Neuronal stem cell (in vitro differentiated cells): ENCODE data around the gene RECK.

Experiments
- DNase-seq: peaks from one replicate; pipeline ENCODE4 v3.0.0-alpha.2; 2013; ENCODE audit warnings: low spot score
- H2AFZ ChIP-seq: one replicate; pipeline ENCODE4 v1.6.1; 2013; ENCODE audit warnings: mild to moderate bottlenecking, low read length, inconsistent platforms
- H2AK5ac ChIP-seq: 2 replicates; pipeline ENCODE4 v1.6.1; 2013; ENCODE audit warnings: low read depth, mild to moderate bottlenecking, inconsistent platforms, low read length, moderate library complexity, mixed read lengths
- H2BK120ac ChIP-seq: 2 replicates; pipeline ENCODE4 v1.6.1; 2013; ENCODE audit warnings: low read depth, mild to moderate bottlenecking, inconsistent platforms, low read length, moderate library complexity, mixed read lengths
- H2BK12ac ChIP-seq: one replicate; pipeline ENCODE4 v1.6.1; 2013; ENCODE audit warnings: low read length, inconsistent platforms
- H2BK15ac ChIP-seq: 2 replicates; pipeline ENCODE4 v1.6.1; 2013; ENCODE audit warnings: mild to moderate bottlenecking, low read length, inconsistent platforms, mixed read lengths
- H2BK5ac ChIP-seq: one replicate; pipeline ENCODE4 v1.6.1; 2013; ENCODE audit warnings: inconsistent platforms, mild to moderate bottlenecking, low read length, moderate library complexity
- H3K14ac ChIP-seq: one replicate; pipeline ENCODE4 v1.6.1; 2013; ENCODE audit warnings: low read length, inconsistent platforms
- H3K18ac ChIP-seq: 2 replicates; pipeline ENCODE4 v1.6.1; 2013; ENCODE audit warnings: low read length, inconsistent platforms
- H3K23ac ChIP-seq: 2 replicates; pipeline ENCODE4 v1.6.1; 2013; ENCODE audit warnings: low read depth, mild to moderate bottlenecking, mixed read lengths, low read length, inconsistent platforms; ENCODE audit not compliant: poor library complexity
- H3K27ac ChIP-seq: replicated peaks from 3 replicates; pipeline ENCODE4 v1.5.1; 2013; ENCODE audit warnings: low read length, inconsistent platforms
- H3K27me3 ChIP-seq, 3 experiments: 2 replicates each; pipeline ENCODE4 v1.6.1; 2013; ENCODE audit warnings: low read length in 3 of 3, mild to moderate bottlenecking in 2 of 3, inconsistent platforms in 1 of 3, low read depth in 1 of 3, mixed read lengths in 1 of 3, moderate library complexity in 1 of 3; ENCODE audit not compliant: control insufficient read depth in 3 of 3, insufficient read depth in 3 of 3
- H3K36me3 ChIP-seq, 2 donors: replicated peaks in 1 of 2; 2 replicates each; pipeline ENCODE4 v1.6.1; 2013; ENCODE audit warnings: low read length in 2 of 2; ENCODE audit not compliant: control insufficient read depth in 2 of 2, insufficient read depth in 2 of 2
- H3K4ac ChIP-seq: 2 replicates; pipeline ENCODE4 v1.6.1; 2013; ENCODE audit warnings: inconsistent platforms, mild to moderate bottlenecking, low read length, moderate library complexity
- H3K4me1 ChIP-seq, 2 donors: 1 replicate in 1 of 2; 2 replicates in 1 of 2; pipeline ENCODE4 v1.6.1; 2013; ENCODE audit warnings: low read length in 2 of 2, low read depth in 1 of 2; ENCODE audit not compliant: control insufficient read depth in 2 of 2, insufficient read depth in 1 of 2
- H3K4me2 ChIP-seq: one replicate; pipeline ENCODE4 v1.6.1; 2013; ENCODE audit warnings: mild to moderate bottlenecking, low read length, inconsistent platforms; ENCODE audit not compliant: insufficient read depth, poor library complexity, severe bottlenecking
- H3K4me3 ChIP-seq, 2 donors: 2 replicates each; pipeline ENCODE4 v1.5.1; 2013; ENCODE audit warnings: low read length in 2 of 2, mild to moderate bottlenecking in 2 of 2, inconsistent platforms in 1 of 2, moderate library complexity in 1 of 2
- H3K79me1 ChIP-seq: one replicate; pipeline ENCODE4 v1.6.1; 2013; ENCODE audit warnings: low read depth, mild to moderate bottlenecking, inconsistent platforms, low read length, moderate library complexity
- H3K9ac ChIP-seq: one replicate; pipeline ENCODE4 v1.6.1; 2013; ENCODE audit warnings: mild to moderate bottlenecking, low read depth, low read length, inconsistent platforms; ENCODE audit not compliant: poor library complexity
- H3K9me3 ChIP-seq, 2 donors: replicated peaks in 1 of 2; 2 replicates each; pipeline versions ENCODE3 to v1.6.1; 2013; ENCODE audit warnings: low read length in 2 of 2, mild to moderate bottlenecking in 2 of 2, inconsistent platforms in 1 of 2, low read depth in 1 of 2, mixed read lengths in 1 of 2, moderate library complexity in 1 of 2; ENCODE audit not compliant: control insufficient read depth in 2 of 2, insufficient read depth in 1 of 2
- H4K8ac ChIP-seq: one replicate; pipeline ENCODE4 v1.6.1; 2013; ENCODE audit warnings: low read depth, mild to moderate bottlenecking, inconsistent platforms, low read length, moderate library complexity
- H4K91ac ChIP-seq: one replicate; pipeline ENCODE4 v1.6.1; 2013; ENCODE audit warnings: low read length, low read depth, mild to moderate bottlenecking, inconsistent platforms; ENCODE audit not compliant: poor library complexity
- WGBS, 2 donors: extraction: QIAGEN DNeasy Blood & Tissue Kit; methylation state at CpG; one replicate each; pipeline ENCODE4 v1.1.7; 2013; ENCODE audit warnings: missing lambda C conversion rate in 2 of 2, mixed read lengths in 1 of 2; ENCODE audit not compliant: insufficient read length in 2 of 2, insufficient replicate concordance in 1 of 2; ENCODE audit errors: extremely low coverage in 2 of 2; 5-methylcytosine and 5-hydroxymethylcytosine counted together

Gene RECK

GRCh38 chr9:36049408-36049807, 12.7 kb downstream of the RECK start:
- H4K91ac ChIP-seq = no peak overlapping the region
- no peak overlapping the region for H2BK12ac ChIP-seq
- no peak overlapping the region for H2BK5ac ChIP-seq
- peaks cover 1 to 3% of the 10 kb centered on the region in 2 donors for H3K4me1 ChIP-seq
- H3K14ac ChIP-seq = no peak overlapping the region
- H3K23ac ChIP-seq = no peak overlapping the region
- peaks cover 1% of the 10 kb centered on the region for H3K79me1 ChIP-seq
- no peak overlapping the region for H3K9ac ChIP-seq
- H3K4ac ChIP-seq = no peak overlapping the region
- no CpG with 5 or more reads among the region's 4 CpGs for WGBS, 2 donors
- H4K8ac ChIP-seq = no peak overlapping the region
- H3K9me3 ChIP-seq = peaks cover 0 to 4% of the 10 kb centered on the region in 2 donors
- H2AK5ac ChIP-seq = no peak overlapping the region
- DNase-seq = no peak
- H3K27ac ChIP-seq = no peak overlapping the region
- H3K27me3 ChIP-seq = no peaks in the 10 kb centered on the region
- no peak overlapping the region for H3K4me3 ChIP-seq
- H3K18ac ChIP-seq = no peak overlapping the region
- H3K36me3 ChIP-seq = peaks cover 0 to 24% of the 10 kb centered on the region in 2 donors
- H2BK120ac ChIP-seq = no peak overlapping the region
- H2BK15ac ChIP-seq = no peak overlapping the region
- H2AFZ ChIP-seq = no peak overlapping the region
- no peak overlapping the region for H3K4me2 ChIP-seq

- no peak overlapping the region for H2AFZ ChIP-seq
- H3K14ac ChIP-seq = no peak overlapping the region
- no peak overlapping the region for H3K4ac ChIP-seq
- H4K91ac ChIP-seq = no peak overlapping the region
- DNase-seq = no peak
- no peak overlapping the region for H3K23ac ChIP-seq
- no peak overlapping the region for H2BK5ac ChIP-seq
- WGBS, 2 donors = no CpG with 5 or more reads among the region's 3 CpGs
- peaks cover 1 to 3% of the 10 kb centered on the region in 2 donors for H3K4me1 ChIP-seq
- no peak overlapping the region for H3K4me3 ChIP-seq
- H3K27ac ChIP-seq = no peak overlapping the region
- no peak overlapping the region for H2BK12ac ChIP-seq
- peaks cover 0 to 4% of the 10 kb centered on the region in 2 donors for H3K9me3 ChIP-seq
- H2BK15ac ChIP-seq = no peak overlapping the region
- no peak overlapping the region for H3K18ac ChIP-seq
- H2BK120ac ChIP-seq = no peak overlapping the region
- H3K4me2 ChIP-seq = no peak overlapping the region
- H3K9ac ChIP-seq = no peak overlapping the region
- H3K79me1 ChIP-seq = peaks cover 1% of the 10 kb centered on the region
- H3K27me3 ChIP-seq = no peaks in the 10 kb centered on the region
- H3K36me3 ChIP-seq = peaks cover 0 to 24% of the 10 kb centered on the region in 2 donors
- H2AK5ac ChIP-seq = no peak overlapping the region
- H4K8ac ChIP-seq = no peak overlapping the region
These were observed 13.8 kb downstream of the RECK start for GRCh38 chr9:36050476-36050875.

- Histone ChIP-seq H3K23ac (no peak overlapping the region), H3K4me1 (peaks cover under 1 to 3% of the 10 kb centered on the region in 2 donors), H3K9me3 (peaks cover 0 to 4% of the 10 kb centered on the region in 2 donors), H3K4ac (no peak overlapping the region), H3K14ac (no peak overlapping the region), H3K18ac (no peak overlapping the region), H3K27me3 (no peaks in the 10 kb centered on the region), H3K9ac (no peak overlapping the region), H2AK5ac (no peak overlapping the region), H2BK120ac (no peak overlapping the region), H2BK5ac (no peak overlapping the region), H3K4me2 (no peak overlapping the region), H2AFZ (no peak overlapping the region), H3K4me3 (no peak overlapping the region), H3K27ac (no peak overlapping the region), H3K79me1 (peaks cover 1% of the 10 kb centered on the region), H4K91ac (no peak overlapping the region), H4K8ac (no peak overlapping the region), H2BK15ac (no peak overlapping the region), H2BK12ac (no peak overlapping the region), H3K36me3 (peaks cover 0 to 24% of the 10 kb centered on the region in 2 donors)
- no CpG with 5 or more reads among the region's 2 CpGs for WGBS, 2 donors
- DNase-seq = no peak
These were observed 14.6 kb downstream of the RECK start for GRCh38 chr9:36051317-36051716.

- Histone ChIP-seq H3K4ac (no peak overlapping the region), H3K14ac (no peak overlapping the region), H2BK12ac (no peak overlapping the region), H3K4me3 (no peak overlapping the region), H3K4me1 (peaks cover 0 to 3% of the 10 kb centered on the region in 2 donors), H2BK15ac (no peak overlapping the region), H3K36me3 (peaks cover 0 to 34% of the 10 kb centered on the region in 2 donors), H4K8ac (no peak overlapping the region), H3K9ac (no peak overlapping the region), H3K23ac (no peak overlapping the region), H3K27ac (no peak overlapping the region), H2BK5ac (no peak overlapping the region), H3K4me2 (no peak overlapping the region), H3K27me3 (no peaks in the 10 kb centered on the region), H2BK120ac (no peak overlapping the region), H2AK5ac (no peak overlapping the region), H2AFZ (no peak overlapping the region), H4K91ac (no peak overlapping the region), H3K79me1 (no peaks in the 10 kb centered on the region), H3K9me3 (peaks cover 0 to 4% of the 10 kb centered on the region in 2 donors), H3K18ac (no peak overlapping the region)
- no peak for DNase-seq
- WGBS, 2 donors = no CpG with 5 or more reads among the region's 3 CpGs
These were observed 17.3 kb downstream of the RECK start for GRCh38 chr9:36053971-36054370.
